ENCODE results near the gene ABCA7. TPM values are rescaled to one million over a fixed set of nuclear protein-coding genes. Genes with fewer than 3 reads are reported as not detected.

ABCA7 gene
- total and polyA plus RNA-seq, 4 donors, result 3.0 to 60.9 (median 4.8) TPM

DNA sequence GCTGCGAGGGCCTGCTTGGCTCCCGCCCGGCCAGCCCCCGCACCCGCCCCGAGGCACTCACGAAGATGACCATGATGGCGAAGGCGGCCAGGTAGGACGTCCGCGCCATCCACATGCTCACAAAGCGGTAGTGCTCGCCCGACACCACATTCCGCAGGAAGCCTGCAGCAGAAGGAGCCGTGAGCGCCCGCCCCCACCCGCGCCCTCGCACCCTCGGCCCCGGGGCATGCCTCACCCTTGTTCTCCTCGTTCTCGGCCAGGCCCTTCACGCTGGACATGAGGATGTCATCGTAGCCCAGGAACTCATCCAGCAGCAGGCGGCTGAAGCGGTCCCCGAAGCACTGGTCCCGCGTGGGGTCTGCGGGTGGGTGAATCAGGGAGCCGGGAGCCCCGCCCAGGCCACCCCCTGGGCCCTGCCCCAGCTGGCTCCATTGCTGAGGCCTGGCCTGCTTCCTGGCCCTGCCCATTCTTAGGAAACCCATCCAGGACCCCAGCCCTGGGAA lies 28.0 kb upstream of the ABCA7 start:
- H3K36me3 ChIP-seq (ENCODE audit: control insufficient read depth in 4 of 4, insufficient read depth in 3 of 4, low read depth in 1 of 4, low read length in 3 of 4), result peaks cover 2 to 40% (median 16%) of the 10 kb centered on the region in 4 donors
- 98% methylated on average over 36 of the region's 36 CpGs for WGBS

More for the DNA sequence above, 28.0 kb upstream of the ABCA7 start:
- TF ChIP-seq NR2F2 (IDR thresholded peaks at IDR 0.05) (no peak), SP1 (IDR thresholded peaks at IDR 0.05) (no peak), FOXA2 (IDR thresholded peaks at IDR 0.05) (no peak), YY1 (IDR thresholded peaks at IDR 0.05) (no peak), RXRA (IDR thresholded peaks at IDR 0.05) (no peak), JUND (IDR thresholded peaks at IDR 0.05) (no peak), EGR1 (IDR thresholded peaks at IDR 0.05; ENCODE audit: low read depth in 2 of 2) (no peak), GABPA (IDR thresholded peaks at IDR 0.05 in 1 of 2, conservative IDR thresholded peaks at IDR 0.05 in 1 of 2) (no peak), RAD21 (IDR thresholded peaks at IDR 0.05) (no peak), HNF4G (IDR thresholded peaks at IDR 0.05) (no peak), TAF1 (conservative IDR thresholded peaks at IDR 0.05) (no peak), HNF4A (conservative IDR thresholded peaks at IDR 0.05) (no peak), FOXA1 (IDR thresholded peaks at IDR 0.05) (no peak)
- TF ChIP-seq, protein P1, sequence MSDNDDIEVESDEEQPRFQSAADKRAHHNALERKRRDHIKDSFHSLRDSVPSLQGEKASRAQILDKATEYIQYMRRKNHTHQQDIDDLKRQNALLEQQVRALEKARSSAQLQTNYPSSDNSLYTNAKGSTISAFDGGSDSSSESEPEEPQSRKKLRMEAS (IDR thresholded peaks at IDR 0.05), result no peak
- TF ChIP-seq, protein P2, sequence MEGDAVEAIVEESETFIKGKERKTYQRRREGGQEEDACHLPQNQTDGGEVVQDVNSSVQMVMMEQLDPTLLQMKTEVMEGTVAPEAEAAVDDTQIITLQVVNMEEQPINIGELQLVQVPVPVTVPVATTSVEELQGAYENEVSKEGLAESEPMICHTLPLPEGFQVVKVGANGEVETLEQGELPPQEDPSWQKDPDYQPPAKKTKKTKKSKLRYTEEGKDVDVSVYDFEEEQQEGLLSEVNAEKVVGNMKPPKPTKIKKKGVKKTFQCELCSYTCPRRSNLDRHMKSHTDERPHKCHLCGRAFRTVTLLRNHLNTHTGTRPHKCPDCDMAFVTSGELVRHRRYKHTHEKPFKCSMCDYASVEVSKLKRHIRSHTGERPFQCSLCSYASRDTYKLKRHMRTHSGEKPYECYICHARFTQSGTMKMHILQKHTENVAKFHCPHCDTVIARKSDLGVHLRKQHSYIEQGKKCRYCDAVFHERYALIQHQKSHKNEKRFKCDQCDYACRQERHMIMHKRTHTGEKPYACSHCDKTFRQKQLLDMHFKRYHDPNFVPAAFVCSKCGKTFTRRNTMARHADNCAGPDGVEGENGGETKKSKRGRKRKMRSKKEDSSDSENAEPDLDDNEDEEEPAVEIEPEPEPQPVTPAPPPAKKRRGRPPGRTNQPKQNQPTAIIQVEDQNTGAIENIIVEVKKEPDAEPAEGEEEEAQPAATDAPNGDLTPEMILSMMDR (IDR thresholded peaks at IDR 0.05; ENCODE audit: low read depth, low read length, missing input control), result no peak
- TF ChIP-seq, protein P3, sequence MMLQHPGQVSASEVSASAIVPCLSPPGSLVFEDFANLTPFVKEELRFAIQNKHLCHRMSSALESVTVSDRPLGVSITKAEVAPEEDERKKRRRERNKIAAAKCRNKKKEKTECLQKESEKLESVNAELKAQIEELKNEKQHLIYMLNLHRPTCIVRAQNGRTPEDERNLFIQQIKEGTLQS (IDR thresholded peaks at IDR 0.05), result no peak
- TF ChIP-seq, protein P4, sequence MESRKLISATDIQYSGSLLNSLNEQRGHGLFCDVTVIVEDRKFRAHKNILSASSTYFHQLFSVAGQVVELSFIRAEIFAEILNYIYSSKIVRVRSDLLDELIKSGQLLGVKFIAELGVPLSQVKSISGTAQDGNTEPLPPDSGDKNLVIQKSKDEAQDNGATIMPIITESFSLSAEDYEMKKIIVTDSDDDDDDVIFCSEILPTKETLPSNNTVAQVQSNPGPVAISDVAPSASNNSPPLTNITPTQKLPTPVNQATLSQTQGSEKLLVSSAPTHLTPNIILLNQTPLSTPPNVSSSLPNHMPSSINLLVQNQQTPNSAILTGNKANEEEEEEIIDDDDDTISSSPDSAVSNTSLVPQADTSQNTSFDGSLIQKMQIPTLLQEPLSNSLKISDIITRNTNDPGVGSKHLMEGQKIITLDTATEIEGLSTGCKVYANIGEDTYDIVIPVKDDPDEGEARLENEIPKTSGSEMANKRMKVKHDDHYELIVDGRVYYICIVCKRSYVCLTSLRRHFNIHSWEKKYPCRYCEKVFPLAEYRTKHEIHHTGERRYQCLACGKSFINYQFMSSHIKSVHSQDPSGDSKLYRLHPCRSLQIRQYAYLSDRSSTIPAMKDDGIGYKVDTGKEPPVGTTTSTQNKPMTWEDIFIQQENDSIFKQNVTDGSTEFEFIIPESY (IDR thresholded peaks at IDR 0.05), result no peak
- TF ChIP-seq, protein P5, sequence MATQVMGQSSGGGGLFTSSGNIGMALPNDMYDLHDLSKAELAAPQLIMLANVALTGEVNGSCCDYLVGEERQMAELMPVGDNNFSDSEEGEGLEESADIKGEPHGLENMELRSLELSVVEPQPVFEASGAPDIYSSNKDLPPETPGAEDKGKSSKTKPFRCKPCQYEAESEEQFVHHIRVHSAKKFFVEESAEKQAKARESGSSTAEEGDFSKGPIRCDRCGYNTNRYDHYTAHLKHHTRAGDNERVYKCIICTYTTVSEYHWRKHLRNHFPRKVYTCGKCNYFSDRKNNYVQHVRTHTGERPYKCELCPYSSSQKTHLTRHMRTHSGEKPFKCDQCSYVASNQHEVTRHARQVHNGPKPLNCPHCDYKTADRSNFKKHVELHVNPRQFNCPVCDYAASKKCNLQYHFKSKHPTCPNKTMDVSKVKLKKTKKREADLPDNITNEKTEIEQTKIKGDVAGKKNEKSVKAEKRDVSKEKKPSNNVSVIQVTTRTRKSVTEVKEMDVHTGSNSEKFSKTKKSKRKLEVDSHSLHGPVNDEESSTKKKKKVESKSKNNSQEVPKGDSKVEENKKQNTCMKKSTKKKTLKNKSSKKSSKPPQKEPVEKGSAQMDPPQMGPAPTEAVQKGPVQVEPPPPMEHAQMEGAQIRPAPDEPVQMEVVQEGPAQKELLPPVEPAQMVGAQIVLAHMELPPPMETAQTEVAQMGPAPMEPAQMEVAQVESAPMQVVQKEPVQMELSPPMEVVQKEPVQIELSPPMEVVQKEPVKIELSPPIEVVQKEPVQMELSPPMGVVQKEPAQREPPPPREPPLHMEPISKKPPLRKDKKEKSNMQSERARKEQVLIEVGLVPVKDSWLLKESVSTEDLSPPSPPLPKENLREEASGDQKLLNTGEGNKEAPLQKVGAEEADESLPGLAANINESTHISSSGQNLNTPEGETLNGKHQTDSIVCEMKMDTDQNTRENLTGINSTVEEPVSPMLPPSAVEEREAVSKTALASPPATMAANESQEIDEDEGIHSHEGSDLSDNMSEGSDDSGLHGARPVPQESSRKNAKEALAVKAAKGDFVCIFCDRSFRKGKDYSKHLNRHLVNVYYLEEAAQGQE (IDR thresholded peaks at IDR 0.05), result no peak
- Histone ChIP-seq H3K9me3 (ENCODE audit: control insufficient read depth in 4 of 4, low read length in 3 of 4) (no peaks in the 10 kb centered on the region), H3K4me1 (ENCODE audit: control insufficient read depth in 4 of 4, insufficient read depth in 4 of 4, low read length in 3 of 4) (peaks cover 7 to 14% (median 8%) of the 10 kb centered on the region in 4 donors), H3K4me3 (ENCODE audit: low read depth in 1 of 3, low read length in 3 of 3) (no peak overlapping the region), H3K27me3 (ENCODE audit: control insufficient read depth in 4 of 4, insufficient read depth in 4 of 4, low read length in 3 of 4) (no peaks in the 10 kb centered on the region), H3K27ac (ENCODE audit: low read depth in 1 of 2, low read length in 2 of 2) (no peak overlapping the region), H3K9ac (ENCODE audit: low read depth in 1 of 2, low read length in 2 of 2) (no peak overlapping the region)
- DNase-seq (ENCODE audit: low spot score), result no peak
